HFF-Myc (cell line): Measurements from ENCODE around the gene RBM38.

Experiments
- DNase-seq: peaks from one replicate; pipeline ENCODE4 v3.0.0-alpha.2; 2011; ENCODE audit warnings: low read depth; ENCODE audit errors: extremely low read depth
- H3K4me3 ChIP-seq: replicated peaks from 2 replicates; pipeline ENCODE4 v1.5.1; 2011; ENCODE audit warnings: low read depth, mild to moderate bottlenecking, control low read depth, low read length
- CTCF ChIP-seq: IDR thresholded peaks from 2 replicates; pipeline ENCODE4 v1.5.1; 2012; ENCODE audit warnings: mild to moderate bottlenecking, low read depth, low read length, control low read depth; ENCODE audit errors: missing control alignments

RBM38 gene

GRCh38 chr20:57400231-57400701, 9.1 kb downstream of the RBM38 start:
- H3K4me3 ChIP-seq = no peak overlapping the region
- DNase-seq = no peak
- TF ChIP-seq CTCF = no peak

GRCh38 chr20:57400821-57401564, 9.8 kb downstream of the RBM38 start:
- no peak for DNase-seq
- H3K4me3 ChIP-seq = no peak overlapping the region
- no peak for TF ChIP-seq CTCF

GRCh38 chr20:57401565-57401918, 10.3 kb downstream of the RBM38 start:
- no peak for TF ChIP-seq CTCF
- DNase-seq = no peak
- H3K4me3 ChIP-seq = no peak overlapping the region

GRCh38 chr20:57402206-57403125, 11.3 kb downstream of the RBM38 start:
- no peak for TF ChIP-seq CTCF
- no peak for DNase-seq

GRCh38 chr20:57403216-57403615, 12.0 kb downstream of the RBM38 start:
- no peak for DNase-seq
- TF ChIP-seq CTCF = no peak
- no peak overlapping the region for H3K4me3 ChIP-seq

More at GRCh38 chr20:57402206-57403125, 11.3 kb downstream of the RBM38 start:
- no peak overlapping the region for H3K4me3 ChIP-seq

GRCh38 chr20:57404006-57404405, 12.8 kb downstream of the RBM38 start:
- TF ChIP-seq CTCF = no peak
- H3K4me3 ChIP-seq = no peak overlapping the region
- no peak for DNase-seq
